Loucy (cell line): ENCODE results near the gene NIPAL3.

Experiments
- H2AFZ ChIP-seq: fragments of 200-600 bp; sonication (generic); 2 replicates; pipeline ENCODE4 v1.6.0; 2016; ENCODE audit warnings: antibody characterized with exemption, mild to moderate bottlenecking, low read length, moderate library complexity
- H3F3A ChIP-seq: fragments of 200-600 bp; 2 replicates; pipeline ENCODE4 v1.6.0; 2016; ENCODE audit warnings: antibody characterized with exemption, low read depth, mild to moderate bottlenecking
- H3K27me3 ChIP-seq: fragments of 200-600 bp; sonication (generic); 2 replicates; pipeline ENCODE4 v1.6.1; 2014; ENCODE audit warnings: low read length, mild to moderate bottlenecking; ENCODE audit not compliant: insufficient read depth, poor library complexity, severe bottlenecking
- H3K36me3 ChIP-seq: fragments of 200-600 bp; sonication (generic); 2 replicates; pipeline ENCODE4 v1.6.1; 2016; ENCODE audit warnings: low read length; ENCODE audit not compliant: insufficient read depth
- H3K4me1 ChIP-seq: fragments of 200-600 bp; sonication (generic); 2 replicates; pipeline ENCODE4 v1.5.1; 2014; ENCODE audit warnings: low read length, mild to moderate bottlenecking; ENCODE audit not compliant: insufficient read depth, poor library complexity, severe bottlenecking
- H3K4me2 ChIP-seq: fragments of 200-600 bp; sonication (generic); 2 replicates; pipeline ENCODE4 v1.6.0; 2014; ENCODE audit warnings: antibody characterized with exemption, low read length, low read depth, mild to moderate bottlenecking; ENCODE audit not compliant: poor library complexity, severe bottlenecking
- H3K4me3 ChIP-seq: fragments of 200-600 bp; sonication (generic); 2 replicates; pipeline ENCODE4 v1.5.1; 2014; ENCODE audit warnings: low read length, mild to moderate bottlenecking, mixed read lengths; ENCODE audit not compliant: poor library complexity, severe bottlenecking
- H3K79me2 ChIP-seq: fragments of 200-600 bp; sonication (generic); 2 replicates; pipeline ENCODE4 v1.6.1; 2014; ENCODE audit warnings: low read length; ENCODE audit not compliant: insufficient read depth
- H3K9ac ChIP-seq: fragments of 200-600 bp; sonication (generic); 2 replicates; pipeline ENCODE4 v1.6.0; 2014; ENCODE audit warnings: mild to moderate bottlenecking, low read depth, low read length, moderate library complexity; ENCODE audit not compliant: poor library complexity, severe bottlenecking
- H3K9me2 ChIP-seq: fragments of 200-600 bp; sonication (generic); replicated peaks from 2 replicates; pipeline ENCODE4 v1.6.1; 2016; ENCODE audit warnings: low read depth, low read length, mixed read lengths
- H3K9me3 ChIP-seq: fragments of 200-600 bp; sonication (generic); 2 replicates; pipeline ENCODE4 v1.6.1; 2014; ENCODE audit warnings: mild to moderate bottlenecking, antibody characterized with exemption, low read length, low read depth; ENCODE audit not compliant: insufficient read depth
- H4K20me1 ChIP-seq: fragments of 200-600 bp; sonication (generic); 2 replicates; pipeline ENCODE4 v1.6.0; 2014; ENCODE audit warnings: antibody characterized with exemption, low read length, mild to moderate bottlenecking; ENCODE audit not compliant: insufficient read depth, poor library complexity, severe bottlenecking
- CTCF ChIP-seq: fragments of 200-600 bp; sonication (generic); conservative IDR thresholded peaks from 2 replicates; pipeline ENCODE4 v1.5.1; 2014; ENCODE audit warnings: mild to moderate bottlenecking, antibody characterized with exemption, low read length
- EZH2phosphoT487 ChIP-seq: fragments of 200-600 bp; IDR thresholded peaks from 2 replicates; pipeline ENCODE4 v1.6.1; 2018; ENCODE audit warnings: antibody characterized with exemption, mild to moderate bottlenecking, moderate library complexity, borderline replicate concordance

Gene NIPAL3

GRCh38 chr1:24424990-24425389 lies 9.4 kb downstream of the NIPAL3 start:
- Histone ChIP-seq H3K4me1 (no peaks in the 10 kb centered on the region), H3K9me3 (no peaks in the 10 kb centered on the region), H2AFZ (no peak overlapping the region), H3K27me3 (no peaks in the 10 kb centered on the region), H3K9ac (no peak overlapping the region), H3K9me2 (no peaks in the 10 kb centered on the region), H3K79me2 (no peaks in the 10 kb centered on the region), H3K36me3 (no peaks in the 10 kb centered on the region; the same call in 1 of the 2 replicates), H3K4me2 (no peak overlapping the region), H3K4me3 (no peak overlapping the region), H4K20me1 (no peaks in the 10 kb centered on the region), H3F3A (no peaks in the 10 kb centered on the region)
- TF ChIP-seq CTCF (no peak), EZH2phosphoT487 (no peak)

- no peaks in the 10 kb centered on the region for H3K79me2 ChIP-seq
- H3K9ac ChIP-seq: no peak overlapping the region
- TF ChIP-seq EZH2phosphoT487 (no peak), CTCF (no peak)
- H3K9me3 ChIP-seq: no peaks in the 10 kb centered on the region
- H3K36me3 ChIP-seq: no peaks in the 10 kb centered on the region; the same call in 1 of the 2 replicates
- H3K9me2 ChIP-seq: no peaks in the 10 kb centered on the region
- no peak overlapping the region for H2AFZ ChIP-seq
- no peak overlapping the region for H3K4me2 ChIP-seq
- no peak overlapping the region for H3K4me3 ChIP-seq
- no peaks in the 10 kb centered on the region for H4K20me1 ChIP-seq
- H3K27me3 ChIP-seq: no peaks in the 10 kb centered on the region
- H3F3A ChIP-seq: no peaks in the 10 kb centered on the region
- no peaks in the 10 kb centered on the region for H3K4me1 ChIP-seq
Observed at GRCh38 chr1:24425441-24425840, 9.8 kb downstream of the NIPAL3 start.

GRCh38 chr1:24425922-24426321 lies 10.3 kb downstream of the NIPAL3 start:
- H3F3A ChIP-seq: no peaks in the 10 kb centered on the region
- no peaks in the 10 kb centered on the region for H3K4me1 ChIP-seq
- TF ChIP-seq CTCF: no peak
- no peak overlapping the region for H3K4me3 ChIP-seq
- no peaks in the 10 kb centered on the region; the same call in 1 of the 2 replicates for H3K36me3 ChIP-seq
- H3K27me3 ChIP-seq: no peaks in the 10 kb centered on the region
- H4K20me1 ChIP-seq: no peaks in the 10 kb centered on the region
- H3K79me2 ChIP-seq: no peaks in the 10 kb centered on the region
- no peak overlapping the region for H2AFZ ChIP-seq
- H3K9me2 ChIP-seq: no peaks in the 10 kb centered on the region
- H3K9me3 ChIP-seq: no peaks in the 10 kb centered on the region
- H3K4me2 ChIP-seq: no peak overlapping the region
- H3K9ac ChIP-seq: no peak overlapping the region
